ENCODE measurements around the gene ZCCHC7. TPM values are rescaled to one million over a fixed set of nuclear protein-coding genes. Genes with fewer than 3 reads are reported as not detected.

The ZCCHC7 gene
- polyA plus RNA-seq, 3 donors, result 8.7 to 12.9 (median 12.5) TPM

- Histone ChIP-seq H3K27me3 (ENCODE audit: control insufficient read depth in 2 of 2, insufficient read depth in 2 of 2, low read length in 2 of 2) (no peaks in the 10 kb centered on the region), H3K27ac (ENCODE audit: low read depth in 1 of 2, low read length in 2 of 2) (no peak overlapping the region), H3K79me2 (ENCODE audit: insufficient read depth, low read length) (no peaks in the 10 kb centered on the region), H3K4me2 (replicated peaks; ENCODE audit: extremely low read depth, low read length, poor library complexity, severe bottlenecking) (no peak overlapping the region), H3K4me1 (ENCODE audit: control insufficient read depth in 1 of 2, insufficient read depth in 2 of 2, low read length in 2 of 2) (peaks cover 3 to 5% of the 10 kb centered on the region in 2 donors), H3K9ac (ENCODE audit: insufficient read depth, low read length, poor library complexity, severe bottlenecking) (no peak overlapping the region), H3K36me3 (replicated peaks in 1 of 2; ENCODE audit: control insufficient read depth in 1 of 2, insufficient read depth in 2 of 2, low read length in 2 of 2) (no peaks in the 10 kb centered on the region), H2AFZ (ENCODE audit: insufficient read depth, low read depth, low read length, poor library complexity, severe bottlenecking) (no peak overlapping the region), H3K4me3 (replicated peaks in 1 of 3; ENCODE audit: low read depth in 2 of 3, low read length in 3 of 3) (no peak overlapping the region), H3K9me3 (replicated peaks in 1 of 2; ENCODE audit: control insufficient read depth in 1 of 2, insufficient read depth in 1 of 2, low read length in 2 of 2) (no peaks in the 10 kb centered on the region), H4K20me1 (ENCODE audit: insufficient read depth, low read length) (no peaks in the 10 kb centered on the region)
- H3K27ac Mint-ChIP-seq, result no peak overlapping the region
- peaks cover 0 to 3% of the 10 kb centered on the region in 2 donors for H3K36me3 Mint-ChIP-seq
- intact Hi-C loops (cut with micrococcal nuclease), result no loop called here
- TF ChIP-seq CTCF (IDR thresholded peaks at IDR 0.05), result peak; percentile 11
- no peaks in the 10 kb centered on the region for H3K27me3 Mint-ChIP-seq (ENCODE audit: low read depth in 3 of 3)
- no peak overlapping the region for H3K4me3 Mint-ChIP-seq
- DNase-seq, result no peak
- no peaks in the 10 kb centered on the region for H3K9me3 Mint-ChIP-seq
- H3K4me1 Mint-ChIP-seq, result peaks cover 15% of the 10 kb centered on the region
- WGBS (ENCODE audit: insufficient coverage), result no CpG with 5 or more reads among the region's 4 CpGs
Observed at GRCh38 chr9:37262410-37262809, 142.0 kb downstream of the ZCCHC7 start.

- H3K27ac Mint-ChIP-seq, result no peak overlapping the region
- H3K9ac ChIP-seq (ENCODE audit: insufficient read depth, low read length, poor library complexity, severe bottlenecking), result no peak overlapping the region
Observed at GRCh38 chr9:37264539-37264938, 144.2 kb downstream of the ZCCHC7 start.

More at GRCh38 chr9:37264539-37264938, 144.2 kb downstream of the ZCCHC7 start:
- no peaks in the 10 kb centered on the region for H3K79me2 ChIP-seq (ENCODE audit: insufficient read depth, low read length)
- no peaks in the 10 kb centered on the region for H3K9me3 ChIP-seq (replicated peaks in 1 of 2; ENCODE audit: control insufficient read depth in 1 of 2, insufficient read depth in 1 of 2, low read length in 2 of 2)
- H3K27ac ChIP-seq (ENCODE audit: low read depth in 1 of 2, low read length in 2 of 2), result no peak overlapping the region
- no peaks in the 10 kb centered on the region for H3K27me3 Mint-ChIP-seq (ENCODE audit: low read depth in 3 of 3)
- H4K20me1 ChIP-seq (ENCODE audit: insufficient read depth, low read length), result no peaks in the 10 kb centered on the region
- TF ChIP-seq CTCF (IDR thresholded peaks at IDR 0.05), result no peak
- H3K4me3 Mint-ChIP-seq, result no peak overlapping the region
- intact Hi-C loops (cut with micrococcal nuclease), result no loop called here
- no peak overlapping the region for H3K4me2 ChIP-seq (replicated peaks; ENCODE audit: extremely low read depth, low read length, poor library complexity, severe bottlenecking)
- H3K27me3 ChIP-seq (ENCODE audit: control insufficient read depth in 2 of 2, insufficient read depth in 2 of 2, low read length in 2 of 2), result no peaks in the 10 kb centered on the region
- no peak overlapping the region for H2AFZ ChIP-seq (ENCODE audit: insufficient read depth, low read depth, low read length, poor library complexity, severe bottlenecking)
- H3K4me1 ChIP-seq (ENCODE audit: control insufficient read depth in 1 of 2, insufficient read depth in 2 of 2, low read length in 2 of 2), result peaks cover 3 to 5% of the 10 kb centered on the region in 2 donors
- peaks cover 15% of the 10 kb centered on the region for H3K4me1 Mint-ChIP-seq
- no CpG with 5 or more reads among the region's 1 CpG for WGBS (ENCODE audit: insufficient coverage)
- H3K36me3 ChIP-seq (replicated peaks in 1 of 2; ENCODE audit: control insufficient read depth in 1 of 2, insufficient read depth in 2 of 2, low read length in 2 of 2), result no peaks in the 10 kb centered on the region
- peaks cover 0 to 3% of the 10 kb centered on the region in 2 donors for H3K36me3 Mint-ChIP-seq
- H3K4me3 ChIP-seq (replicated peaks in 1 of 3; ENCODE audit: low read depth in 2 of 3, low read length in 3 of 3), result no peak overlapping the region
- no peaks in the 10 kb centered on the region for H3K9me3 Mint-ChIP-seq
- DNase-seq, result no peak
